GM12878 (cell line): ENCODE results near the gene ODAD2.

Experiments
- ATF2 ChIP-seq: IDR thresholded peaks from 2 replicates; pipeline ENCODE4 v1.6.1; 2012; ENCODE audit warnings: low read length, inconsistent platforms
- ELK1 ChIP-seq: IDR thresholded peaks from 2 replicates; pipeline ENCODE4 v1.6.1; 2012; ENCODE audit warnings: low read depth, low read length, improper control_type of control experiment
- EZH2 ChIP-seq: IDR thresholded peaks from 2 replicates; pipeline ENCODE4 v1.6.1; 2012; ENCODE audit warnings: low read depth, mild to moderate bottlenecking, control low read depth, inconsistent platforms, low read length, borderline replicate concordance; ENCODE audit not compliant: control insufficient read depth
- FOXK2 ChIP-seq: fragments of 450-650 bp; IDR thresholded peaks from 2 replicates; pipeline ENCODE4 v1.6.1; 2017; ENCODE audit warnings: mild to moderate bottlenecking, moderate library complexity
- GABPA ChIP-seq: IDR thresholded peaks from 2 replicates; pipeline ENCODE4 v1.6.1; 2014; ENCODE audit warnings: antibody characterized with exemption, low read depth, mild to moderate bottlenecking, inconsistent platforms
- MXI1 ChIP-seq: fragments of 150-350 bp; IDR thresholded peaks from 2 replicates; pipeline ENCODE4 v1.6.1; 2011; ENCODE audit warnings: low read depth, mild to moderate bottlenecking, inconsistent platforms, low read length, improper control_type of control experiment
- NFYA ChIP-seq: IDR thresholded peaks from 2 replicates; pipeline ENCODE4 v1.6.1; 2011; ENCODE audit warnings: low read depth, mild to moderate bottlenecking, low read length, improper control_type of control experiment, borderline replicate concordance
- POLR2A ChIP-seq: IDR thresholded peaks from 2 replicates; pipeline ENCODE4 v1.6.1; 2011; ENCODE audit warnings: low read depth, mild to moderate bottlenecking, low read length
- YY1 ChIP-seq: IDR thresholded peaks from 2 replicates; pipeline ENCODE4 v1.6.1; 2011; ENCODE audit warnings: low read depth, mild to moderate bottlenecking, low read length
- TF ChIP-seq, protein P1 (sequence below), 3 experiments: IDR thresholded peaks in 2 of 3; conservative IDR thresholded peaks in 1 of 3; 2 replicates each; pipeline ENCODE4 v1.5.1; 2011; ENCODE audit warnings: low read depth in 3 of 3, low read length in 3 of 3, mild to moderate bottlenecking in 3 of 3, control low read depth in 2 of 3, moderate library complexity in 2 of 3, inconsistent platforms in 1 of 3, mixed read lengths in 1 of 3; ENCODE audit not compliant: control insufficient read depth in 2 of 3, insufficient read depth in 1 of 3; ENCODE audit errors: extremely low read depth in 1 of 3
- TF ChIP-seq, protein P2 (sequence below): fragments of 450-650 bp; IDR thresholded peaks from 2 replicates; pipeline ENCODE4 v1.6.1; 2018; ENCODE audit warnings: borderline replicate concordance, mild to moderate bottlenecking; ENCODE audit not compliant: partially characterized antibody
- TF ChIP-seq, protein P3 (sequence below): fragments of 450-650 bp; IDR thresholded peaks from 2 replicates; pipeline ENCODE4 v1.6.1; 2018; ENCODE audit warnings: mild to moderate bottlenecking, low read depth, moderate library complexity; ENCODE audit not compliant: partially characterized antibody

- TF ChIP-seq FOXK2 = no peak
- TF ChIP-seq YY1 = no peak
- TF ChIP-seq, protein P1, sequence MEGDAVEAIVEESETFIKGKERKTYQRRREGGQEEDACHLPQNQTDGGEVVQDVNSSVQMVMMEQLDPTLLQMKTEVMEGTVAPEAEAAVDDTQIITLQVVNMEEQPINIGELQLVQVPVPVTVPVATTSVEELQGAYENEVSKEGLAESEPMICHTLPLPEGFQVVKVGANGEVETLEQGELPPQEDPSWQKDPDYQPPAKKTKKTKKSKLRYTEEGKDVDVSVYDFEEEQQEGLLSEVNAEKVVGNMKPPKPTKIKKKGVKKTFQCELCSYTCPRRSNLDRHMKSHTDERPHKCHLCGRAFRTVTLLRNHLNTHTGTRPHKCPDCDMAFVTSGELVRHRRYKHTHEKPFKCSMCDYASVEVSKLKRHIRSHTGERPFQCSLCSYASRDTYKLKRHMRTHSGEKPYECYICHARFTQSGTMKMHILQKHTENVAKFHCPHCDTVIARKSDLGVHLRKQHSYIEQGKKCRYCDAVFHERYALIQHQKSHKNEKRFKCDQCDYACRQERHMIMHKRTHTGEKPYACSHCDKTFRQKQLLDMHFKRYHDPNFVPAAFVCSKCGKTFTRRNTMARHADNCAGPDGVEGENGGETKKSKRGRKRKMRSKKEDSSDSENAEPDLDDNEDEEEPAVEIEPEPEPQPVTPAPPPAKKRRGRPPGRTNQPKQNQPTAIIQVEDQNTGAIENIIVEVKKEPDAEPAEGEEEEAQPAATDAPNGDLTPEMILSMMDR (IDR thresholded peaks at IDR 0.05 in 2 of 3, conservative IDR thresholded peaks at IDR 0.05 in 1 of 3; ENCODE audit: control insufficient read depth in 2 of 3, extremely low read depth in 1 of 3, insufficient read depth in 1 of 3, low read depth in 3 of 3, low read length in 3 of 3) = no peak
- TF ChIP-seq EZH2 = no peak
- TF ChIP-seq NFYA = no peak
- no peak for TF ChIP-seq GABPA
- no peak for TF ChIP-seq ATF2
- no peak for TF ChIP-seq MXI1
- TF ChIP-seq, protein P2, sequence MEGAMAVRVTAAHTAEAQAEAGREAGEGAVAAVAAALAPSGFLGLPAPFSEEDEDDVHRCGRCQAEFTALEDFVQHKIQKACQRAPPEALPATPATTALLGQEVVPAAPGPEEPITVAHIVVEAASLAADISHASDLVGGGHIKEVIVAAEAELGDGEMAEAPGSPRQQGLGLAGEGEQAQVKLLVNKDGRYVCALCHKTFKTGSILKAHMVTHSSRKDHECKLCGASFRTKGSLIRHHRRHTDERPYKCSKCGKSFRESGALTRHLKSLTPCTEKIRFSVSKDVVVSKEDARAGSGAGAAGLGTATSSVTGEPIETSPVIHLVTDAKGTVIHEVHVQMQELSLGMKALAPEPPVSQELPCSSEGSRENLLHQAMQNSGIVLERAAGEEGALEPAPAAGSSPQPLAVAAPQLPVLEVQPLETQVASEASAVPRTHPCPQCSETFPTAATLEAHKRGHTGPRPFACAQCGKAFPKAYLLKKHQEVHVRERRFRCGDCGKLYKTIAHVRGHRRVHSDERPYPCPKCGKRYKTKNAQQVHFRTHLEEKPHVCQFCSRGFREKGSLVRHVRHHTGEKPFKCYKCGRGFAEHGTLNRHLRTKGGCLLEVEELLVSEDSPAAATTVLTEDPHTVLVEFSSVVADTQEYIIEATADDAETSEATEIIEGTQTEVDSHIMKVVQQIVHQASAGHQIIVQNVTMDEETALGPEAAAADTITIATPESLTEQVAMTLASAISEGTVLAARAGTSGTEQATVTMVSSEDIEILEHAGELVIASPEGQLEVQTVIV = no peak
- no peak for TF ChIP-seq POLR2A
- TF ChIP-seq, protein P3, sequence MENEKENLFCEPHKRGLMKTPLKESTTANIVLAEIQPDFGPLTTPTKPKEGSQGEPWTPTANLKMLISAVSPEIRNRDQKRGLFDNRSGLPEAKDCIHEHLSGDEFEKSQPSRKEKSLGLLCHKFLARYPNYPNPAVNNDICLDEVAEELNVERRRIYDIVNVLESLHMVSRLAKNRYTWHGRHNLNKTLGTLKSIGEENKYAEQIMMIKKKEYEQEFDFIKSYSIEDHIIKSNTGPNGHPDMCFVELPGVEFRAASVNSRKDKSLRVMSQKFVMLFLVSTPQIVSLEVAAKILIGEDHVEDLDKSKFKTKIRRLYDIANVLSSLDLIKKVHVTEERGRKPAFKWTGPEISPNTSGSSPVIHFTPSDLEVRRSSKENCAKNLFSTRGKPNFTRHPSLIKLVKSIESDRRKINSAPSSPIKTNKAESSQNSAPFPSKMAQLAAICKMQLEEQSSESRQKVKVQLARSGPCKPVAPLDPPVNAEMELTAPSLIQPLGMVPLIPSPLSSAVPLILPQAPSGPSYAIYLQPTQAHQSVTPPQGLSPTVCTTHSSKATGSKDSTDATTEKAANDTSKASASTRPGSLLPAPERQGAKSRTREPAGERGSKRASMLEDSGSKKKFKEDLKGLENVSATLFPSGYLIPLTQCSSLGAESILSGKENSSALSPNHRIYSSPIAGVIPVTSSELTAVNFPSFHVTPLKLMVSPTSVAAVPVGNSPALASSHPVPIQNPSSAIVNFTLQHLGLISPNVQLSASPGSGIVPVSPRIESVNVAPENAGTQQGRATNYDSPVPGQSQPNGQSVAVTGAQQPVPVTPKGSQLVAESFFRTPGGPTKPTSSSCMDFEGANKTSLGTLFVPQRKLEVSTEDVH = no peak
- TF ChIP-seq ELK1 = no peak
Measured at GRCh38 chr10:27833792-27834191, 165.1 kb downstream of the ODAD2 start.
